Epidermal melanocyte (primary cell): ENCODE data around the gene ELAPOR1.
A peak's percentile ranks its signal among the peaks of the same experiment; 100 is the strongest.

Experiments
- DNase-seq: peaks from one replicate; pipeline ENCODE4 v3.0.0; 2011; ENCODE audit warnings: low spot score; ENCODE audit not compliant: insufficient read length

The ELAPOR1 gene

GRCh38 chr1:109096120-109096519 lies 17.8 kb upstream of the ELAPOR1 start:
- no peak for DNase-seq

- peak; percentile 85 for DNase-seq
Observed at GRCh38 chr1:109099938-109100773, 13.8 kb upstream of the ELAPOR1 start.

GRCh38 chr1:109104364-109105151 lies 9.4 kb upstream of the ELAPOR1 start:
- DNase-seq: no peak

- DNase-seq: no peak
Observed at GRCh38 chr1:109105881-109106280, 8.0 kb upstream of the ELAPOR1 start.

GRCh38 chr1:109107785-109108184 lies 6.1 kb upstream of the ELAPOR1 start:
- no peak for DNase-seq

- DNase-seq: no peak
Observed at GRCh38 chr1:109109906-109110305, 4.0 kb upstream of the ELAPOR1 start.

- no peak for DNase-seq
Observed at GRCh38 chr1:109111386-109112055, 2.4 kb upstream of the ELAPOR1 start.

- no peak for DNase-seq
Observed at GRCh38 chr1:109112056-109112651, 1.8 kb upstream of the ELAPOR1 start.

- peak; percentile 89 for DNase-seq
Observed at GRCh38 chr1:109112652-109113285, 1.1 kb upstream of the ELAPOR1 start.

GRCh38 chr1:109114342-109114674 lies 393 bp downstream of the ELAPOR1 start:
- DNase-seq: no peak

- no peak for DNase-seq
Observed at GRCh38 chr1:109115685-109116084, 1.8 kb downstream of the ELAPOR1 start.

GRCh38 chr1:109116286-109116685 lies 2.4 kb downstream of the ELAPOR1 start:
- no peak for DNase-seq

- DNase-seq: no peak
Observed at GRCh38 chr1:109118089-109118488, 4.2 kb downstream of the ELAPOR1 start.

GRCh38 chr1:109120356-109120755 lies 6.4 kb downstream of the ELAPOR1 start:
- no peak for DNase-seq

- DNase-seq: no peak
Observed at GRCh38 chr1:109131059-109131458, 17.1 kb downstream of the ELAPOR1 start.

- no peak for DNase-seq
Observed at GRCh38 chr1:109131800-109132199, 17.9 kb downstream of the ELAPOR1 start.

GRCh38 chr1:109133002-109133706 lies 19.2 kb downstream of the ELAPOR1 start:
- DNase-seq: no peak

- no peak for DNase-seq
Observed at GRCh38 chr1:109133815-109134214, 19.9 kb downstream of the ELAPOR1 start.

GRCh38 chr1:109134423-109134822 lies 20.5 kb downstream of the ELAPOR1 start:
- DNase-seq: no peak

- DNase-seq: no peak
Observed at GRCh38 chr1:109135940-109136339, 22.0 kb downstream of the ELAPOR1 start.

GRCh38 chr1:109136766-109137165 lies 22.9 kb downstream of the ELAPOR1 start:
- DNase-seq: no peak
